Skin epidermis (tissue), 12 donors: ENCODE data around the gene PDCD11.
"Not testable (repeated sequence)": the region's sequence is repeated elsewhere in the genome, so short reads cannot be mapped to it uniquely, and the experiment has no call there.

ENCODE experiments used
- H3K27ac ChIP-seq, 21 experiments: fragments of 200-600 bp; sonication (generic) in 11 of 21; one replicate each; pipeline ENCODE4 v1.5.0; 2020; ENCODE audit warnings: mild to moderate bottlenecking in 3 of 21, inconsistent platforms in 2 of 21, moderate library complexity in 2 of 21
- H3K4me3 ChIP-seq, 7 experiments: fragments of 200-600 bp; sonication (generic) in 2 of 7; one replicate each; pipeline ENCODE4 v1.5.0; 2020; ENCODE audit warnings: inconsistent platforms in 2 of 7, mild to moderate bottlenecking in 2 of 7, moderate library complexity in 1 of 7

The PDCD11 gene

DNA sequence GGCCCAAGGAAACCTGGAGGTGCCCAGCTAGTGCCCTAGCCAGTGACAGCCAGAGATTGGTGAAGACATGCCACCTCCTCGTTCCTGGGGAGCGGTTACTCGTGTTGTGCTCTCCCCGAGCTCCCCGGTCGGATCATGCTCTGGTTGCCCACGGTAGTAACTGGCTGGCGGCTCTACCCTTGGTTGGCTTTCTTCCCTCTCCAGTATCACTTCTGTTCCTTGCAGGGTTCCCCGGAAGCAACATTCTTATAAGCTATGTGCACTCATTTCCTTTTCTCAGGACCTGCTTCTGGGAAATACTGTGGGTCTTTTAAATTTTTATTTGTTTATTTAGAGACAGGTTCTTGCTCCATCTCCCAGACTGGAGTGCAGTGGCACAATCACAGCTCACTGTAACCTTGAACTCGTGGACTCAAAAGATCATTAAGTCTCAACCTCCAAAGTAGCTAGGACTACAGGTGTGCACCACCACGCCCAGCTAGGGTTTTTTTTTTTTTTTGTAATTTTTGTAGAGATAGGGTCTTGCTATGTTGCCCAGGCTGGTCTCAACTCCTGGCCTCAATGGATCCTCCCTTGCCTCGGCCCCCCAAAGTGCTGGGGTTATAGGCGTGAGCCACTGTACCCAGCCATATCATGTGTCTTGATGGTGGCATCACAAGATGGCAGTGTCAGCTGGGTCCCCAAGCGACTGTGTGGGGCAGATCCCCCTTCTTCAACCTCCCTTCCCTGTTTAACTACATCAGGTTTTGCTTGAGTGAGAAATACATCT is 69.2 kb downstream of the PDCD11 start:
- no peak overlapping the region for H3K4me3 ChIP-seq
- H3K27ac ChIP-seq: peak overlapping the region in 2 of 21 experiments; percentile 29 to 44

DNA sequence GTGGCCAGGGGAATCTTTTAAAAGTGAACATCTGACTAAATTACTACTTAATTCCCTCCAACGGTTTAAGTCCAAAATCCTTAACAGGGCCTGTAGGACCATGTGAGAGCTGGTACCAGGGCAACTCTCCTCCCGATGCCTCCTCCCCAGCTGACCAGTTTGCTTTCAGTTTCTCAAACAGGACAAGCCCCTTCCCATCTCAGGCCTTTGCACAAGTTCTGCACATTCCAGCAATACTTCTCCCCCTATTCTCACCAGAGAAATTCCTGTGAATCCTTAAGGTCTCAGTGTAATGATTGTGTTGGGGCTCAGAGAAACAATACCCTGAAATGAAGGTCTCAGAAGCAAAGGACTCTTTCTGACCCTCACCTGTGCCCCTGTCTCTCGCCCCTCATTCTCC is 70.3 kb downstream of the PDCD11 start:
- no peak overlapping the region for H3K4me3 ChIP-seq

DNA sequence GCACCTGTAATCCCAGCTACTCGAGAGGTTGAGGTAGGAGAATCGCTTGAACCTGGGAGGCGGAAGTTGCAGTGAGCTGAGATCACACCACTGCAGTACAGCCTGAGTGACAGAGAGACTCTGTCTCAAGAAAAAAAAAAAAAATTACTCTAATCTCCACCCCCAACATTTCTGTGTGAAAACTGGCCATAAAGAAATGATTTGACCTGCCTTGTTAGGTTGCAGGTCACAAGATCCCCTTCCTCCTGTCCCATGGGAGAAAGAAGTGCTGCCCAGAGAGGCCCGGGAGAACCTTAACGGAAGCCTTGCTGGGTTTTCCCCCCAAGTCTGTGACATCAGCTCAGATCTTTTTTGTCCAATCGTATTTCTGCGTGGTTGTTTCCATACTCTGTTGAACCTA is 71.0 kb downstream of the PDCD11 start:
- Histone ChIP-seq H3K4me3 (no peak overlapping the region), H3K27ac (peak overlapping the region in 2 of 21 experiments; percentile 6 to 58)

More for the DNA sequence above, 70.3 kb downstream of the PDCD11 start:
- peak overlapping the region in 2 of 21 experiments; percentile 10 to 58 for H3K27ac ChIP-seq

DNA sequence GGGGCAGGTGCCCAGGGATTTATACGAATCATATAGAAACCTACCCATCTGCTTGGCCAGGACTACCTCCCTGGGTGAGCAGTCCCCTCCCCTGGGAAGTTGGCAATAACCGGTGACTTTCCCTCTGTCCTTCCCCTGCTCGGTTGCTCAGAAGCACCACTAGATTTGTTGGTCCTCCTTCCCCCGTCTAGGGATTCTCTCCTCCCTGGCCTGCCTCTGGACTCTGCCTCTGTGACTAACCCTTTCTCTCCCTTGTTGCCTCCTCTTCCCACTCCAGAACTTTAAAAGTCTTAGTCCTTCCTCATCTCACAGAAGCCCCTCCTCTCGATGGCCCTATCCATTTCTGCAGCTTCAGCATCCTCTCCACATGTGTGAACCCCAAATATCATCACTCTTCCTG is 72.8 kb downstream of the PDCD11 start:
- Histone ChIP-seq H3K27ac (peak overlapping the region in 1 of 21 experiments; percentile 97), H3K4me3 (no peak overlapping the region)

DNA sequence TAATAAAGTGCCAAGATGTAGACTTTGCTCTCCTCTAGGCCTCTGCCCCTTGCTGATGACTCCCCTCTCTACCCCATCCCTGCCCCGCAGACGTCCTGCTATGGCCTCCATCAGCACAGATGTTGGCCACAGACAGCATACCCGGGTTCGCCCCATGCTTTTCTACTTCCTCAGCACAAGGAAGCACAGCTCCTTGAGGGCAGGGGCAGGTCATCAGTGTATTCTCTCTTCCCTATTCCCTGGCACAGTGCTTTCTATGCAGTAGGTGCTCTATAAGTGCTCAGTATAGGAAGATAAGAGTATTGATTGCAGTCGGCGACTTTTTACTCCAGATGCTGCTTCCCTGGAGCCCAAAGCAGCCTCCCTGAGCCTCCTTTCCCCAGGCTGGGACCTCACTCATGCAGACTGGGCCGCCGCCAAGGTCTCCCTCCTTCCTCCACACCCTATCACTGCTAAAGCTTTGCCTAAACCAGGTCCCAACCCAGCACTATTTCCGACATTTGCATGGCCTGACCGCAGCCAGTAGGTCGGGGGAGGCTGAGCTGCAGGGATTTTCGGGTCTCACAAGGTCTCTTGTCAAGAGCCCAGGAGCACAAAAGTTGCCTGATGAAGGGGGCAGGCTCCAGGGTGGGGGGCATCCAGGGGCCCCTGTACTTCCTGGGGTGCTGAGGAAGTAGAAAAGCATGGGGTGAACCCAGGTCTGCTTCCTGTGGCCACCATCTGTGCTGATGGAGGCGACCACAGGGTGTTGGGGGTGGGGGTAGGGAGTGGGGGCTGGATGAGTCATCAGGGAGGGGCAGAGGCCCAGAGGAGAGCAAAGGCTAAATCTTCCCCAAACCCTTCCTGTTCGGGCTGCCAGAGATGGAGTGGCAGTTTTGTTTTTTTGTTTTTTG is 74.6 kb downstream of the PDCD11 start:
- H3K4me3 ChIP-seq: no peak overlapping the region
- peak overlapping the region in 16 of 21 experiments; percentile 37 to 97 (median 67) for H3K27ac ChIP-seq

DNA sequence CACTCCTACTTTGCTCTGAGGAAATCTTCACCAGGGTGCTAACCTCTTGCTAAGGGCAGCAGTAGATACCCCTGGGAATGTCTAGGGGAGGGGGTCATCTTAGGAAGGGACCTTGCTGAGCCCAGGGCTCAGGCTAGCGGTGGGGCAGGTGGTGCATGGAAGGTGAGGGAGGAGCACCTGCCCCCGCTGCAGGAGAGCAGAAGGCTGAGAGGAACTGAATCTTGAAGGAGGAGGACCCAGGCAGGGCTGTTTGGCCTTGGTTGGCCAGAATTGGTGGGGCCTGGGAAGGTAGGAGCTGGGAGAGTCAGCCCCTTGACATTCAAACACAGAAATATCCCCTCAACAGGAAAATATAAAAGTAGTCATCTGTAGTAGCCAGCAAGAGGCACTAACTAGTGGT is 75.6 kb downstream of the PDCD11 start:
- no peak overlapping the region for H3K4me3 ChIP-seq

DNA sequence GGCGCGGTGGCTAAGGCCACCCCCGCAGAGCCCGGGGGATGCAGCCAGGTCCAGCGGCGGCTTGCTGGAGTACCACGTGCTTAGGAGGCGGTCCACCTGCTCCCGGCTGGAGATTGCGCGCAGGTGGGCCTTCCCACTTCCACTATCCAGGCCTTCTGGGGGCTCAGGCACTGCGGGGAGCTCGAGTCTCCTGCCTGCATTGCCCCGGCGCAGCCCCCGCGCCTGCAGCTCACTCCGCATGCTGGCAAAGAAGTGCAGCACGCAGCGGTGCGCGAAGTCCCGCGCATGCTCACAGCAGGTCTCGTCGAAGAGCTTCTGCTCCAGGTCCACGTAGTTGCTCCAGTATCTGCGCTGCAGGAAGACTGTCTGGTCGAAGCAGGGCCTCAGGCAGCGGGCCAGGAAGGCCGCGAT is 76.8 kb downstream of the PDCD11 start:
- H3K4me3 ChIP-seq: no peak overlapping the region

More for the DNA sequence above, 75.6 kb downstream of the PDCD11 start:
- peak overlapping the region in 17 of 21 experiments; percentile 37 to 97 (median 64) for H3K27ac ChIP-seq

DNA sequence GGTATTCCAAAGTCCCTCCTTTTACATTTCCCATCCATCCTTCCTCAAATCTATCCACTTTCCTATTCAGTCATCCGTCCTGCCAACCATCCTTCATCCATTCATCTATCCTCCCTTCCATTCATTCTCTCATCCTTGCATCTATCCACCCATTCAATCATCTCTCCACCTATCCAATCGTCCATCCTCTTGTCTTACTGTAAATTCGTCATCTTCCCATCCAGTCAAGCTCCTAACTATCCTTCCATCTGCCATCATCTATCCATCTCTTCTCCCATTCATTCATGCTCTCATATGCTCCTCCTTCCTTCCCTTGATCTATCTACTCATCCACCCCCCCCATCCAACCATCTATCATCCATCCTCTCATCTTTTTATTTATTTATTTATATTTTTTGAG is 77.7 kb downstream of the PDCD11 start:
- H3K4me3 ChIP-seq: no peak overlapping the region
- no peak overlapping the region for H3K27ac ChIP-seq

More for the DNA sequence above, 76.8 kb downstream of the PDCD11 start:
- peak overlapping the region in 3 of 21 experiments; percentile 81 to 97 (median 88) for H3K27ac ChIP-seq

DNA sequence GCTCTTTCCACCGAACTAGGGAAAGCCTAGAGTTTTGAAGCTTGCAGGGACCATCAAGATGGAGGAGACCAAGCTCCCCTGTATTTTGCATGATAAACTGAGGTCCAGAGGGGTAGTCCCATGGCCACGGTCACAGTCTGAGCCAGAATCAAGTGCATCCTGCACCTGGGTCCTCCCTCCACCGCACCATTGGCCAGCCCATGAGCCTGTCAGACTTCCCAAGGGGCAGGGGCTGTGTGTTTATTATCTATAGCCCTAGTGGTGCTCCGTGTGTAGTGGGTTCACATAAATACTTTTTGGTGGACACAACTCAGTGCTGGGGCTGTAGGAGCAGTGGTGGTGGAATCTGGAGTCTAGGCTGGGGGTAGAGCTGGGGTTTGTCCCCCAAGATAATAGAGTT is 79.0 kb downstream of the PDCD11 start:
- Histone ChIP-seq H3K4me3 (no peak overlapping the region), H3K27ac (no peak overlapping the region)

DNA sequence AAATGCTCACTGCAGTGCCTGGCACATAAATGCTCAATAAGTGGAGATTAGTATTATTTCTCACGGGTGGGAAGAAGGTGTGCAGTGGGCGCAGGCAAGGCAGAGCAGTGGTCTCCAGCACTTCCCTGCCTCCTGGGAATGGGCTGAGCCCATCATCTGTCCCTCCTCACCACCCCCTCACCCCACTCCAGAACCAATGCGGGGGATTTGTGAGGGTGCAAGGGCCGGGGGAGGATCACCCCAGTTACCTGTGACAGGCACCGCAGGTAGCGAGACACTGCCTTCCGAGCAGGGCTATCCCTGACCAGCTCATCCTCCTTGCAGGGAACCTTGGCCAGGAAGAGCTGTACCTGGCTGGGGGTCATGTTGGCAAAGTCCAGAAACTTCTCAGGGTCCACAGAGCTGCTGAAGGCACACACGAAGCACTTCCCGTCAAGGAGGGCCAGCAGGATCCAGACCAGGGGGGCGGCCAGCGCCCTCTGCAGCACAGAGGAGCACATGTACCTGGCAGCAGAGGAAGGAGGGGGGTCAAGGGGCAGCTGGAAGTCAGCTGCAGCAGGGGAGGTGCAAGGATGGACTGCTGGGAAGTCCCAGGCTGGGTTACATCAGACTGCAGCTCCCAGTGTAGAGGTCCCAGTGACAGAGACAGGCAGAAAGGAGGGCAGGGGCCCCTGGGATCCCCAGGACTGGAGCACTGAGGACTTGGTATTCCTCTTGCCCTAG is 79.8 kb downstream of the PDCD11 start:
- no peak overlapping the region for H3K27ac ChIP-seq
- H3K4me3 ChIP-seq: no peak overlapping the region

DNA sequence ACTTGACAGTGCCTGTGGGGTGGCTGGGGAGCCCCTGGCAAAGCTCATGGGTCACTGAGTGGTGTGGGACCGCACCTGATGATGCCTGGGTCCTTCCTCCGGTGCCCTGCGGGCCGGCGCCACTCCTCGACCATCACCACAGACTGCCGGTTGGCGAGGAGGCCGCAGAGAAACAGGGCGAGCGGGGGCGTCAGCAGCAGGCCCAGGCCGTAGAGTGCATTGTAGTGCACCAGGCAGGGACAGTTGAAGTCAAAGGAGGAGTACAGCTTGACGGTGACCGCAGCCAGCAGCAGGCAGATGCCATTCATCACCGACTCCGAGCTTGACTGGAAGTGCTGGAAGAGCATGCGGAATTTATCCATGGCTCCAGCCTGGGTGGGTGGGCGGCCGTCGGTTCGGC is 82.2 kb downstream of the PDCD11 start:
- Histone ChIP-seq H3K27ac (no peak overlapping the region), H3K4me3 (no peak overlapping the region)

DNA sequence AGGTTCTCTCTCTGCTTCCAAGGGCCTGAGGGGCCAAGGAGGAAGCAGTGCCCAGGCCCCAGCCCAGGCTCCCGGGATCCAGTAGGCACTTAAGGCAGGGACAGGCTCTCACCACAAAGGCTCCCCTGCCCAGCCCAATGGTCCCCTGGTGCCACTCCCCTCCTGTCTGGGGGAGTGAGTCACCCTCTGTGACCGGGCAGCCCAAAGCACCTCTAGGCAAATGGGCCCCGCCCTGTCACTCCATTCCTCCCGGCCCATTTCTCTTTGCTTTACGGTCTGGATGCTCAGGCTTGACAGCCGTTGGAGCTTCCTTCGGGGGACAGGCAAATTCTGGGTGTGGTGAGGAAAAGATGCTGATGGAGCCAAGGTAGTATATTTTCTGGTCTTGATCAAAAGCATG is 82.7 kb downstream of the PDCD11 start, which contains the start of gene CALHM3:
TSS of gene CALHM3 (minus strand) at position 106 of the 400 bp plus-strand sequence. CDS start 208 bp downstream, outside the sequence.
- no peak within 1 kb of the TSS for H3K27ac ChIP-seq
- no peak within 1 kb of the TSS for H3K4me3 ChIP-seq

DNA sequence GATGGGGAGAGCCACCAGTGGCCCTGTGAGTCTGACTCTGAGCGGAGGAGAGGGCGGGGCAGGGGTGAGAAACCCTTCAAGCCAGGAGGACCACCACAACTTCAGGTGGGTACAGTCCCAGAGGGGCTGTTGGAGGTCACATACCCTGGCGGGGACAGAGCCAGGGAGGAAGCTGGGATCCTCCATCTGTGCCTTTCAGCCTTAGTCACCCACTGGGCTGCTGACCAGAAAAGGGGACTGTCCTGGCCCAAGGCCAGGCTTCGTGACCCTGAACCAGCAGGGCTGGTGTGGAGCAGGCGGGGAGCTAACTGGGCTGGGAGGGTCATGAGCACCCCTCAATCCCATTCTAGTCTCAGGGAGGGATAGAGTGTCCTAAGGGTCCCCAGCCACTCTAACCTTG is 84.1 kb downstream of the PDCD11 start:
- Histone ChIP-seq H3K27ac (no peak overlapping the region), H3K4me3 (no peak overlapping the region)

DNA sequence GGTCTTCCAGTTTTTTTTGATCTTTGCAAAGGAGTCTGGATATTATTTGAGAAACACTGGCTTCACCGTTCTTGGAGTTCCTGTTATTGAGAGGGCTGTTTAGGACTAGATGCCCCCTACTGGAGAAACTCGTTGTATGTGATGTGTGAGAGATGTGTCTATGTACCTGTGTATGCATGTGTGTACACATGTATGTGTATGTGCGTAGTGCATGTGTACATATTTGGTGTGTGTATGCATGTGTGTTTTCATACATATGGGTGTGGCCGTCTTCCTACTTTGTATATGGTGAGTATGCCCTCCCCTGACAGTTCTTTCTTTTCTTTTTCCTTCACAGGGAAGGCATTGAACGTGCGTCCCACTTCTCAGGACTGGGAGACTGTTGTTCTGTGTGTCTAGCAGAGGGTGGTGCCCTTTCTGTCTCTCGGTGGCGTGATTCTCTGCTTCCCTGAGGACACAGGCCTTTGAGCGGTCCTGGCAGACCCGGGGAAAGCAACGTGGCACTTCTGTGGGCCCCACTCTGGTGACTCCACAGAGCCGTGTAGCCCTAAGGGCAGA is 85.6 kb downstream of the PDCD11 start:
- H3K27ac ChIP-seq: no peak overlapping the region
- H3K4me3 ChIP-seq: no peak overlapping the region

DNA sequence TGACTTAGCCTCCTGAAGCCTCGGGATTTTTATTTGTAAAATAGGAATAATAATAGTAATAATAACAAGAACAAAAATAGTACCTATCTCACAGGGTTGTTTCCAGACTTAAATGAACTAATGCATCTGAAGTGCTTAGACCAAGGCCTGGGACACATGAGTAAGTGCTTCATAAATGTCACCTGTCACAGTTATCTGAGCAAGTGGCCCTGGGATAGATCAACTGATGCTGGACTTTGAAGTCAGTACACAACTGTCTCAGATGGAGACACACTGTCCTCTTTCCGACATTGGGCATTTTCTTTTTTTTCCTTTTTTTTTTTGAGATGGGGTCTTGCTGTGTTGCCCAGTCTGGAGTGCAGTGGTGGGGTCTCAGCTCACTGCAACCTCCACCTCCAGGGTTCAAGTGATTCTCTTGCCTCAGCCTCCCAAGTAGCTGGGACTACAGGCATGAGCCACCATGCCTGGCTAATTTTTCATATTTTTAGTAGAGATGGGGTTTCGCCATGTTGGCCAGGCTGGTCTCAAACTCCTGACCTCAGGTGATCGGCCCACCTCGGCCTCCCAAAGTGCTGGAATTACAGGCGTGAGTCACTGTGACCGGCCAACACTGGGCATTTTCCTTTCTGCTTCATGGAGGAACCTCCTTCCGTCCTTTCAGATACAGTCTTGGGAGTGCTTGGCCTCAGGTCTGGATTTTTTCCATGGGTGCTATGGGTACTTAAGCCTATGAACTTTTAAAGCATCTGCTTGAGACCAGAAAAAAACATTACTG is 90.4 kb downstream of the PDCD11 start:
- not testable (repeated sequence) for H3K4me3 ChIP-seq, H3K27ac ChIP-seq

DNA sequence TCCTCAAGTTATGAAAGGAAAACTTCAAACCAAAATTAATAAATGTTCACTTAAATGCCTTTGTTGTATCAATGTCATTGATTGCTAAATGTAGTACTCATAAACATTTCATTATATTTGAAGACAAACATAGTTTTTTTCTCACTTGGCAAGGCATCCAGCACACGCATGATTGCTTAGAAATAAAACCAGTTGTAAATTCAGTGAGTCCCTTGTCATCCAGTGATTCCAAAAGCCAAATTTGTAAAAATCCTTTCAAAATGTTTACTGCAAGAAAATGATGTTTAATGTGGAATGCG is 90.9 kb downstream of the PDCD11 start:
- H3K27ac ChIP-seq: no peak overlapping the region

DNA sequence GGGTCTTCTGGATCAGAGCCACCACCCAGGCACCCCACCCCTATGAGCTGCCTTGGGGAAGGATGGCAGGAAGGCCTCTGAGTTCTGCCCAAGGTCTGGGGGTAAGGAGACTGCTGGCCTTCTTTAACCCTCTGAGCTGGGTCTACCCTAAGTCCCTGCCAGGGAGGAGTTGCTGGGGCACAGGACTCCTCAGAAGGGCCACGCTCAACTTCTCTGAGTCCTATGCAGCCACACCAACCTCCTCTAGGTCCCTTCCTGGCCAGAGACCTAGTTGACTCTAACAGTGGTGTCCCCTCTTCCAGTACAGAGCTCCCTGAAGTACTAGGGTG is 94.5 kb downstream of the PDCD11 start:
- no peak overlapping the region for H3K4me3 ChIP-seq
- H3K27ac ChIP-seq: peak overlapping the region in 2 of 21 experiments; percentile 11 to 24

More for the DNA sequence above, 90.9 kb downstream of the PDCD11 start:
- H3K4me3 ChIP-seq: no peak overlapping the region

DNA sequence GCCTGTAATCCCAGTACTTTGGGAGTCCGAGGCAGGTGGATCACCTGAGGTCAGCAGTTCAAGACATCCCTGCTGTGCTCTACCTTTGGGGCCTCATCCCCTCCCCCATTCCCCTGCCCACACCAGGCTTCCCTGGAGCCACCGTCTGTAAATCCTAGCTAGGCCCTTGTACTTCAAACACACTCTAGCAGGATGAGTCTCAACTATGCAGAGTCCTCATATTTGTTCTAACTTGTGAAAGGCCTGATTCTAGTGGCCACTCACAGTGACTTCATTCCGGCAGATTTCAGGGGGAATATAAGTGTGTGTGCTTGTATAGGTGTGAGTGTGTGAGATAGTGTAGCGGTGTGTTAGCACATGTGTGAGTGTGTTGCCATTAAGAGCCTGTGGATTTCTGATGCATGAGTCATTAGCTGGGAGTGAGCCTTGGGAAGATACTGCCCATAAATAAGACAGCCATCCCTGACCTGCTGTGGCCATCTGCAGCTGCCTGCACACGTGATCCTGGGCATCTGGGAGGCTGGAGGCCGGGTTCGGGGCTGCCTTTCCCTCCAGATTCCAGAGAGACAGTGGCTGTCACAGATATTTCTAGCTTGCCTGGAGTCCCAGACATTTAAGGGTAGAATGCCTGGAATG is 95.4 kb downstream of the PDCD11 start:
- Histone ChIP-seq H3K4me3 (no peak overlapping the region), H3K27ac (no peak overlapping the region)
